OCI-LY3 (cell line): Measurements from ENCODE around the gene LHFPL2.

Experiments
- H2AFZ ChIP-seq: fragments of 200-600, 300-600 bp; shearing (Covaris generic); 2 replicates; pipeline ENCODE4 v1.6.0; 2014; ENCODE audit warnings: antibody characterized with exemption, low read depth, low read length
- H3K27ac ChIP-seq: fragments of 200-600, 300-600 bp; sonication (generic); 2 replicates; pipeline ENCODE4 v1.5.1; 2014; ENCODE audit warnings: mild to moderate bottlenecking, low read length, moderate library complexity, mixed read lengths
- H3K27me3 ChIP-seq: fragments of 200-600, 300-600 bp; sonication (generic); 2 replicates; pipeline ENCODE4 v1.6.1; 2014; ENCODE audit warnings: low read depth, low read length, mixed read lengths
- H3K36me3 ChIP-seq: fragments of 200-600, 300-600 bp; sonication (generic); replicated peaks from 2 replicates; pipeline ENCODE3; 2014; ENCODE audit warnings: low read depth, low read length, mixed read lengths
- H3K4me1 ChIP-seq: fragments of 300-600, 200-600 bp; sonication (generic); 2 replicates; pipeline ENCODE4 v1.6.1; 2014; ENCODE audit warnings: low read length, mixed read lengths
- H3K4me2 ChIP-seq: fragments of 200-600, 300-600 bp; sonication (generic); 2 replicates; pipeline ENCODE4 v1.6.1; 2014; ENCODE audit warnings: low read length, mixed read lengths
- H3K4me3 ChIP-seq: fragments of 300-600, 200-600 bp; sonication (generic); 2 replicates; pipeline ENCODE4 v1.5.1; 2014; ENCODE audit warnings: antibody characterized with exemption, mild to moderate bottlenecking, low read length, moderate library complexity
- H3K79me2 ChIP-seq: fragments of 300-600, 200-600 bp; shearing (Covaris generic); 2 replicates; pipeline ENCODE4 v1.6.1; 2014; ENCODE audit warnings: mild to moderate bottlenecking, low read length, mixed read lengths
- H3K9ac ChIP-seq: fragments of 300-600, 200-600 bp; shearing (Covaris generic); 2 replicates; pipeline ENCODE4 v1.6.0; 2014; ENCODE audit warnings: mild to moderate bottlenecking, low read length, moderate library complexity
- H3K9me3 ChIP-seq: fragments of 200-600, 300-600 bp; shearing (Covaris generic); 2 replicates; pipeline ENCODE4 v1.6.1; 2014; ENCODE audit warnings: low read length, mixed read lengths; ENCODE audit not compliant: insufficient read depth
- H4K20me1 ChIP-seq: fragments of 200-600, 300-600 bp; sonication (generic); 2 replicates; pipeline ENCODE4 v1.6.1; 2016; ENCODE audit warnings: low read length, mixed read lengths; ENCODE audit not compliant: insufficient read depth
- CTCF ChIP-seq: fragments of 200-600, 300-600 bp; sonication (generic); IDR thresholded peaks from 2 replicates; pipeline ENCODE4 v1.5.1; 2014; ENCODE audit warnings: antibody characterized with exemption, low read length, low read depth
- EZH2phosphoT487 ChIP-seq: fragments of 200-600 bp; shearing (Covaris generic); IDR thresholded peaks from 2 replicates; pipeline ENCODE4 v1.6.1; 2018; ENCODE audit warnings: antibody characterized with exemption, mixed run types, low read depth

Gene LHFPL2

DNA sequence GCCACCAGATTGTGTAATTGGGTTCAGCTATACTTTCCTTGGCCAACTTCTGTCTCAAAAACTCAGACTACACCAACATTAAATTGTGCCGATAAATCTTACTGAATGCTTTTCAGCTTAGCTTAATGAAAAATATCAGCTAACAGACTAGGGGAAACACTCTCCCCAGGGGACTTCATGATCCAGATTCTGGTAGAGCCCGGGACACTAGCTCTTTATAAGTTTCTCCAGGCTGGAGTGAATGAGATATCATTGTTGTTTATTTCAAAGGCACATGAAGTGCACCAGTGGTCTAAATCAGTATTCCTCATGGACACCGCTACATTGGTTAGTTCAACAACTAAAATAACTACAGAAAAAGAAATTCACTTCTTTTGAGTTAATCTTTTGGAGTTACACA, 10.5 kb upstream of the LHFPL2 start:
- no peak overlapping the region for H3K27ac ChIP-seq
- H3K36me3 ChIP-seq, result no peaks in the 10 kb centered on the region
- no peaks in the 10 kb centered on the region for H3K79me2 ChIP-seq
- no peak overlapping the region for H3K4me3 ChIP-seq
- H4K20me1 ChIP-seq, result no peaks in the 10 kb centered on the region
- TF ChIP-seq CTCF, result no peak
- no peak for TF ChIP-seq EZH2phosphoT487
- no peak overlapping the region for H3K9ac ChIP-seq
- no peaks in the 10 kb centered on the region for H3K27me3 ChIP-seq
- no peak overlapping the region for H2AFZ ChIP-seq
- no peaks in the 10 kb centered on the region for H3K9me3 ChIP-seq
- peaks cover 4% of the 10 kb centered on the region for H3K4me1 ChIP-seq
- H3K4me2 ChIP-seq, result no peak overlapping the region

DNA sequence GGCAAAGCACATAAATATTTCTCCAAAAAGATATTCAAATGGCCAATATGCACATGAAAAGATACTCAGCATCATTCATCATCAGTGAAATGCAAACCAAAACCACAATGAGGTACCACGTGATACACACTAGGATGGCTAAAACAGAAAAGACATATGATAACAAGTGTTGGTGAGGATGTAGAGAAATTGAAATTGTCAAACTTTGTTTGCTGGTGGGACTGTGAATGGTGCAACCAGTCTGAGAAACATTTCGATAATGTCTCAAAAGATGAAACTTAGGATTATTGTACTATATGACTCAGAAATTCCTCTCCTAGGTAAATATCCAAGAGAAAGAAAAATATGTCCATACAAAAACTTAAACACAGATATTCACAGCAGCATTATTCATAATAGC, 8.6 kb upstream of the LHFPL2 start:
- no peaks in the 10 kb centered on the region for H3K79me2 ChIP-seq
- H3K4me2 ChIP-seq, result no peak overlapping the region
- no peaks in the 10 kb centered on the region for H3K27me3 ChIP-seq
- peaks cover 4% of the 10 kb centered on the region for H3K4me1 ChIP-seq
- TF ChIP-seq EZH2phosphoT487 (no peak), CTCF (no peak)
- no peak overlapping the region for H2AFZ ChIP-seq
- H3K4me3 ChIP-seq, result no peak overlapping the region
- H3K9ac ChIP-seq, result no peak overlapping the region
- H4K20me1 ChIP-seq, result no peaks in the 10 kb centered on the region
- H3K36me3 ChIP-seq, result no peaks in the 10 kb centered on the region
- no peaks in the 10 kb centered on the region for H3K9me3 ChIP-seq
- no peak overlapping the region for H3K27ac ChIP-seq

- H3K9me3 ChIP-seq, result no peaks in the 10 kb centered on the region
- H3K36me3 ChIP-seq, result no peaks in the 10 kb centered on the region
- H3K9ac ChIP-seq, result no peak overlapping the region
- no peak overlapping the region for H3K4me2 ChIP-seq
- no peak overlapping the region for H3K4me3 ChIP-seq
- H2AFZ ChIP-seq, result no peak overlapping the region
- H3K27ac ChIP-seq, result no peak overlapping the region
- no peaks in the 10 kb centered on the region for H3K27me3 ChIP-seq
- no peaks in the 10 kb centered on the region for H3K4me1 ChIP-seq
- TF ChIP-seq EZH2phosphoT487 (no peak), CTCF (no peak)
- H4K20me1 ChIP-seq, result no peaks in the 10 kb centered on the region
- H3K79me2 ChIP-seq, result no peaks in the 10 kb centered on the region
Observed at GRCh38 chr5:78655746-78656290, 7.2 kb upstream of the LHFPL2 start.

GRCh38 chr5:78654386-78654785, 5.8 kb upstream of the LHFPL2 start:
- no peak overlapping the region for H3K9ac ChIP-seq
- H3K36me3 ChIP-seq, result no peaks in the 10 kb centered on the region
- no peak overlapping the region for H3K27ac ChIP-seq
- no peaks in the 10 kb centered on the region for H3K79me2 ChIP-seq
- no peak overlapping the region for H2AFZ ChIP-seq
- no peaks in the 10 kb centered on the region for H3K4me1 ChIP-seq
- H3K9me3 ChIP-seq, result no peaks in the 10 kb centered on the region
- H3K4me2 ChIP-seq, result no peak overlapping the region
- H3K4me3 ChIP-seq, result no peak overlapping the region
- no peaks in the 10 kb centered on the region for H3K27me3 ChIP-seq
- no peak for TF ChIP-seq EZH2phosphoT487
- no peak for TF ChIP-seq CTCF
- no peaks in the 10 kb centered on the region for H4K20me1 ChIP-seq
